Endothelial cell of hepatic sinusoid (primary cell): ENCODE results near the gene UGT3A2.

Source experiments
- in situ Hi-C: cut with HindIII; loops from 2 replicates; pipeline ENCODE4 v1.10.0; 2017; ENCODE audit warnings: low sequenced_read_pairs

UGT3A2 gene

GRCh38 chr5:36066540-36067210, at the start of gene UGT3A2:
Gene UGT3A2, minus strand, starts transcription at chr5:36066882. Its CDS starts 93 bp downstream, at chr5:36066789.
- in situ Hi-C loops, result no loop called here

- in situ Hi-C loops, result no loop called here
Observed at GRCh38 chr5:36111238-36111637, 44.6 kb upstream of the UGT3A2 start.

- in situ Hi-C loops, result no loop called here
Observed at GRCh38 chr5:36108758-36109460, 42.2 kb upstream of the UGT3A2 start.

GRCh38 chr5:36105819-36106218, 39.1 kb upstream of the UGT3A2 start:
- in situ Hi-C loops, result no loop called here

GRCh38 chr5:36099748-36100147, 33.1 kb upstream of the UGT3A2 start:
- in situ Hi-C loops, result no loop called here

- in situ Hi-C loops, result no loop called here
Observed at GRCh38 chr5:36096486-36096885, 29.8 kb upstream of the UGT3A2 start.

- in situ Hi-C loops, result loop anchor here (5.0 kb wide), 1 partner anchor 62 kb away; the partner anchor contains the start of genes LMBRD2 and SKP2
Observed at GRCh38 chr5:36089989-36090388, 23.3 kb upstream of the UGT3A2 start.

- in situ Hi-C loops, result no loop called here
Observed at GRCh38 chr5:36079200-36079781, 12.6 kb upstream of the UGT3A2 start.

GRCh38 chr5:36078430-36078829, 11.7 kb upstream of the UGT3A2 start:
- in situ Hi-C loops, result no loop called here

GRCh38 chr5:36073595-36074216, 7.0 kb upstream of the UGT3A2 start:
- in situ Hi-C loops, result no loop called here

- in situ Hi-C loops, result no loop called here
Observed at GRCh38 chr5:36070687-36071571, 4.2 kb upstream of the UGT3A2 start.

GRCh38 chr5:36068751-36069281, 2.1 kb upstream of the UGT3A2 start:
- in situ Hi-C loops, result no loop called here

GRCh38 chr5:36066001-36066539, 612 bp downstream of the UGT3A2 start:
- in situ Hi-C loops, result no loop called here

GRCh38 chr5:36060420-36060887, 6.2 kb downstream of the UGT3A2 start:
- in situ Hi-C loops, result no loop called here

- in situ Hi-C loops, result no loop called here
Observed at GRCh38 chr5:36059571-36060419, 6.9 kb downstream of the UGT3A2 start.

- in situ Hi-C loops, result no loop called here
Observed at GRCh38 chr5:36058776-36059175, 7.9 kb downstream of the UGT3A2 start.

- in situ Hi-C loops, result no loop called here
Observed at GRCh38 chr5:36057386-36057785, 9.3 kb downstream of the UGT3A2 start.

GRCh38 chr5:36056422-36056821, 10.3 kb downstream of the UGT3A2 start:
- in situ Hi-C loops, result no loop called here

- in situ Hi-C loops, result no loop called here
Observed at GRCh38 chr5:36055984-36056383, 10.7 kb downstream of the UGT3A2 start.
